DMS153 treated with DMSO at 0.1 percent for 48 hours (cell line): Measurements from ENCODE around the gene CFAP46.
A peak's percentile ranks its signal among the peaks of the same experiment; 100 is the strongest.

Source experiments
- DNase-seq: peaks from one replicate; lab custom pipeline; 2025; ENCODE audit not compliant: unreplicated experiment; lab: John Stamatoyannopoulos, UW

Gene CFAP46

DNA sequence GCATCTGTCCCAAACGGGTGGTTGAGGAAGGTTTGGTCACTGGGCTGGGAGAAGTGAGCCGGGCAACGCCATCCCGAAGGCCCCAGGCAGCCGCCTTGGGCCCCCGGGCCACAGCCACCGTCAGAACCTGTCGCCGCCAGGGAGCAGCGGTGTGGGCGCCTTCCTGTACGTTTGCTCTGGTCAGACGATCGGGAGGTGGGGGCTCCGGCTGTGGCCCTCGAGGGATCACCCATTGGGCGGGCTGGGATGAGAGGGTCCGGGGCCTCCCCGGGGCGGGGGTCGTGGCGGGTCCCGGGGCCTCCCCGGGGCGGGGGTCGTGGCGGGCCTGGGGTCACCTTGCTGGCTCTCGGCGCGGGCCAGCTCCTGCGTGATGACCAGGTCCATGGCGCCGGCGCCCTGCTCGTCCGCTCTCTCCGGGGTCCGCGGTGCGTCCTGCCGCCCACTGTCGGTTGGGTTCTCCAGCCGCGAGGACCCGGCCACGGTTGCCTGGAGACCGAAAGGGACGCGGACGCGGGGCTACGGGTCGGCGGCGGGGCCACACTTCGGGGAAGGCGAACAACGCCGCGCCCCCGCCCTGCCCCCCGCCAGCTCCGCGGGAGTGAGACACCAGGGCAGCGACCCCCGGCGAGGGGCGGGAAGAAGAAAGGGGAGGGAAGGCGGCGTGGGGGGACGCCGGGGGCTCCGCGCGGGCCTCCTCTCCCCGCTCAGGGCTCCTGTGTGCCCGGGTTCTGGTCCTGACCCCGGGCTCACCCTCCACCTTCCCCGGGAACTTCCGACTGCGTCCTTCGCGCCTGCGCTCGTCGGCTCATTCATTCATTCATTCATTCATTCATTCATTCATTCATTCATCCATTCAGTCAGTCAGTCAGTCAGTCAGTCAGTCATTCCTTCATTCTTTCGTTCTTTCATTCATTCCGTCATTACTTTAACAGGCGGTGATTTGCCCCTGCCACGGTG lies at the start of gene CFAP46:
TSS of gene CFAP46 (minus strand) at position 470 of the 957 bp plus-strand sequence. CDS start at position 384, 86 bp downstream.
- no peak for DNase-seq

GRCh38 chr10:132991706-132992432 lies 49.5 kb upstream of the CFAP46 start:
- no peak for DNase-seq

- DNase-seq: no peak
Observed at GRCh38 chr10:132990684-132991545, 48.5 kb upstream of the CFAP46 start.

DNA sequence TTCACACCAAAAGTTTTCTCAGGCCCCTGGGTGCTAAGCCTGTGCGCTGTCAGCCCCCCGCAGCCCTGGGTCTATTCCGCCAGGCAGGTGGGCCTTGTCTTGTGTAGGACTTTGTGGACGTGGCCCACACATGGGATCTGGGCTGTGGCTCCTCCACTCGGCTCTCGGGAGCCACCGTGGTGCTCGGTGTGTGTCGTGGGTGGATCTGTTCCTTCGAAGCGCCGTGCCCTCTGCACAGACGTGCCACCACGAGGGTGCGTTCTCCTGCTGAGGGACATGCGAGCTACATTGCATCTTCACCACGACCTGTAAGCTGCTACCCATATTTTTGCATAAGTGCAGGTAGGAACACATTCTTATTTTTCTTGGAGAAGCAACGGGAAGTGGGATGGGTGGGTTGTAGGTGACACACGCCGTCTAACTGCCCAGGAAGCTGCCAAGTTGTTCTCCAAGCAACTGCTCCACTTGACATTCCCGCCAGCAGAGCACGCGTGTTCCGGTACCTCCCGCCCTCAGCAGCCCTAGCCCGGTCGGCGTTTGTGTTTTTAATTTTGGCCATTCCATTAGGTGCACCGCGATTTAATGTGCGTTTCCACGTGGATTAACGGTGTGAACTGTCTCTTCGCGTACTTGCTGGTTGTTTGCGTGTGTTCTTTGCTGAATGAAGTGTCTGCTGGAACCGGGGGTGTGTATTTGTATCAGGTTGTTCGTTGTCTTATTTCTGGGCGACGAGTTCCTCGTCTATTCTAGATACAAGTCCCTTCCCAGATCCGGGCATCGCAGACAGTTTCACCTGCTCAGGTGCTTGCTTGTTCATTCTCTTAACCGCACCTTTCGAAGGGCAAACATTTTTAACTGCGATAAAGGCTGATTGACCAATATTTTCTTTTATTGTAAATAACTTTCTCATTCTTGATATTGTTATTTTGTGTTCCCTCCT lies 47.4 kb upstream of the CFAP46 start:
- DNase-seq: no peak

DNA sequence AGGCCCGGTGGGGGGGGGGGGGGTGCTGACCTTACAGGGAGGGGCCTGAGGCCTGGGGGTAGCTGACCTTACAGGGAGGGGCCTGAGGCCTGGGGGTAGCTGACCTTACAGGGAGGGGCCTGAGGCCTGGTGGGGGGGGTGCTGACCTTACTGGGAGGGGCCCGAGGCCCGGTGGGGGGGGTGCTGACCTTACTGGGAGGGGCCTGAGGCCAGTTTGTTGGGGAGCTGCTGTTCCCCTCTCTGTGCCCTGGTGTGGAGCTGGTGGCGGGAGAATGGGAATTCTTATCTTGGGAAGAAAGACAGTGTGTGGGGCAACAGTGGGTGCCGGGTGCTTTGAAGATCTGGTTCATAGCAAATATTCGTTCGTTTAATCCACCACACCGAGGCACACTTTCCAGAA lies 46.6 kb upstream of the CFAP46 start:
- no peak for DNase-seq

DNA sequence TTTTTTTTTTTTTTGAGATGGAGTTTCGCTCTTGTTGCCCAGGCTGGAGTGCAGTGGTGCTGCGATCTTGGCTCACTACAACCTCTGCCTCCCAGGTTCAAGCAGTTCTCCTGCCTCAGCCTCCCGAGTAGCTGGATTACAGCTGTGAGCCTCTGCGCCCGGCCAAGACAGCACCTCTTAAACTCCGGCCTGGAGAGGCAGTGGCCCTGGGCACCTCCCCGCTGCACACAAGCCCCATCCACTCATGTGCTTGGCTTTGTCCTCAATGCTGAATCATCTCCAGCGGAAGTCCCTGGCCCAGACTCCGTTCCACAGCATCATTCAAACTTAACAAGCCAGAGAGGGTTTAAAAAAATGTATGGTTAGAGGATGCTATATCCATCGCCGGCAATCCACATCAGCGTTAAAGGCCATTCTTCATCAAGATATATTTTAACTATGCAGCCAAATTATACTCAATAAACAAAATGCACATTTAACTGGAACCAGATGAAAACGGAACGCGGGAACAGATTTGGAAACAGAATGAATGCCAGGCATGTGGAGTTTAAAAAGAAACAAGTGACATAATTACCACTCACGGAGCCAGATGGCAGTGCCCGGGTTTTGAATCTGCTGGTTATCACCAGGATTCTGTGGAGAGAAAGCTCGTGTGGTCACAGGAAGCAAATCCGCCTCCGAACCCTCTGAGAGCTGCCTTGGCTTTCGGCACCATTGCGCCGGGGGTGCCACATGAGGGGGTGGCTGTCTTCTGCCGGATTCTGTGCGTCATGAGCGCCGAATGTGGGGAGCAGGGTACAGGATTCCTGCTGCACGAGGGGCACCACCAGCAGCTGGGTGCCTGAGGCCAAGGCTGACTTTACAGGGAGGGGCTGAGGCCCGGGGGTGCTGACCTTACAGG lies 45.6 kb upstream of the CFAP46 start:
- DNase-seq: peak; percentile 71

GRCh38 chr10:132986978-132987377 lies 44.6 kb upstream of the CFAP46 start:
- DNase-seq: no peak

GRCh38 chr10:132986576-132986975 lies 44.2 kb upstream of the CFAP46 start:
- DNase-seq: no peak

DNA sequence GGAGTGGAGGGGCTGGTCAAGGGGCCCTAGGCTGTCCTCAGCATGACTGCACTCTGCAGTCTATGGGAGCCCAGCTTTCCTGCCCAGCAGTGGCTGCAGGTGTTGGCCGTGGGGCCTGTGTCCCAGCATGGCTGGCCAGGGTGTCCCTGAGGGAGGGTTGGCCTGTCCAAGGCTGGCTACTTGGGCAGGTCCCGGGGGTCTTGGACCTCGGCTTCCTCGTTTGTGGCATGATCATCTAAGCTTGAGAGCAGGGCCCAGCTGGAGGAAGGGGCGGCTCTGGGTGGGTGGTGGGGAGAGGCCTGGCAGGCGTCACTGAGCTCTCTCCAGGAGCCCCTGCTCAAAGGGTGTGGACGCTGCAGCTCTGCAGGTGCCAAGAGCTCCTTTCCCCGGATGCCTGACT lies 43.7 kb upstream of the CFAP46 start:
- no peak for DNase-seq

GRCh38 chr10:132985546-132985900 lies 43.2 kb upstream of the CFAP46 start:
- DNase-seq: no peak

- no peak for DNase-seq
Observed at GRCh38 chr10:132984801-132985545, 42.6 kb upstream of the CFAP46 start.

DNA sequence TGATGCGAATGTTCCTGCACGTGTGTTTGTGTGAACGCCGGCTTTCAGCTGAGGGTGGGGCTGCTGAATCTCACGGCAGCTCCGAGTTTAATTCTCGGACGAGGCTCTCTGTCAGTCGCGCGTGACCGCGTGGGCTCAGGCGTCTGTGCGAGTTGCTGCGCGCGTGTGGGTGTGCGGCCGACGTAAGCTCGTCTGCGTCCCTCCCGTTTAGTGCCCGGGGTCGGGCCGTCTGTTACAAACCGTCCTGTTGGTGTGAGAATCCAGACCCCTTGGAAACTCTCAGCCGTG lies 41.6 kb upstream of the CFAP46 start:
- DNase-seq: no peak

GRCh38 chr10:132983252-132984007 lies 41.1 kb upstream of the CFAP46 start:
- no peak for DNase-seq

DNA sequence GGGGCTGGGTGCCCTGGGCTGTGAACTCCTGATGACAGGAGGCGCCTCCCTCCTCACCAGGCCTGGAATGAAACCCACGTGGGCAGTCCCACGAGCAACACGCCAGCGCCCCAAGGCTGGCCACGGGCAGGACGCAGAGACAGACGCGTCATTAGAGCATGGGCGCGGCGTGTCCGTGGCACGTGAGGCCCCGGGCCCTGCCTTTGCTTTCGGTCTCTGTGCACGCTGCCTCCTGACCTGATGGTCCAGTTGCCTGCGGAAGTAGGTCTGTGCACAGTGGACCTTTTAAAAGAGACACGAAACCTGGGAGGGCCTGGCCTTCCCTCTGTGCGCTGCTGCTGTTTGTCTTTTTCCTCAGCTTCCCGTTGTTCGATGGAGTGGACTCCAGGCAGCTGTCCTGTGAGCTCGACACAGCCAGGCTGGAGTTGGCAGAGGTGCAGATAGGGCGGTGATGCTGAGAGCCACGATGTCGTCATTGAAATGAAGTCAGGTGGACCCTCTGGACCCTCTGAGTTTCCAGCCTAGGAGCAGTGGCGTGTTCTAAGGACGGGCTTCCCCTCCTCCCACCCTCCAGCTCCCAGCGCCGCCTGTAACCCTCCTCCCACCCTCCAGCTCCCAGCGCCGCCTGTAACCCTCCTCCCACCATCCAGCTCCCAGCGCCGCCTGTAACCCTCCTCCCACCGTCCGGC lies 40.1 kb upstream of the CFAP46 start:
- DNase-seq: no peak

DNA sequence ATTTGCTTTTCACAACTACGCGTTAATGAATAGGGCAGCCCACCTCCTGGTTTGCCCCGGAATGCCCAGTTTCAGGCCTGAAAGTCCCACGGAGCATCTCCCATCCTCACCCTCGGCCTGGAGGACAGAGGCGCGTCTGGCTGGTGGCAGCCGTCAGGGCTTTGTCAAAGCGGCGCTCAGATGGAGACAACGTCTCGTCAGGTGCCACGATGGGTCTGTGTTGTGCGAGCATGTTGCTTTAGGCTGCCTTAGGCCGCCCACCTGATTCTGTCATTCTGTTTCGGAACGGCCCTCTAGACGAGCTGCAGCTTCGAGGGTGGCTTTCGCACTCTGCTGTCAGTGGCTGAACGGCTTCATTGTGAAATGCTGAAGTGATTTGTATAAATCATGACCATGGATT lies 39.4 kb upstream of the CFAP46 start:
- DNase-seq: no peak

GRCh38 chr10:132981173-132981555 lies 38.8 kb upstream of the CFAP46 start:
- DNase-seq: no peak

- DNase-seq: no peak
Observed at GRCh38 chr10:132980426-132981172, 38.2 kb upstream of the CFAP46 start.
